ENCODE results near the gene CCDC88B. TPM values are rescaled to one million over a fixed set of nuclear protein-coding genes. Genes with fewer than 3 reads are reported as not detected.

The CCDC88B gene
- total and polyA plus RNA-seq, 2 of the 8 experiments (the other 6 are each of a cell fraction or from before 2014, with no cell fraction given), result 5.9 to 12.5 TPM

DNA sequence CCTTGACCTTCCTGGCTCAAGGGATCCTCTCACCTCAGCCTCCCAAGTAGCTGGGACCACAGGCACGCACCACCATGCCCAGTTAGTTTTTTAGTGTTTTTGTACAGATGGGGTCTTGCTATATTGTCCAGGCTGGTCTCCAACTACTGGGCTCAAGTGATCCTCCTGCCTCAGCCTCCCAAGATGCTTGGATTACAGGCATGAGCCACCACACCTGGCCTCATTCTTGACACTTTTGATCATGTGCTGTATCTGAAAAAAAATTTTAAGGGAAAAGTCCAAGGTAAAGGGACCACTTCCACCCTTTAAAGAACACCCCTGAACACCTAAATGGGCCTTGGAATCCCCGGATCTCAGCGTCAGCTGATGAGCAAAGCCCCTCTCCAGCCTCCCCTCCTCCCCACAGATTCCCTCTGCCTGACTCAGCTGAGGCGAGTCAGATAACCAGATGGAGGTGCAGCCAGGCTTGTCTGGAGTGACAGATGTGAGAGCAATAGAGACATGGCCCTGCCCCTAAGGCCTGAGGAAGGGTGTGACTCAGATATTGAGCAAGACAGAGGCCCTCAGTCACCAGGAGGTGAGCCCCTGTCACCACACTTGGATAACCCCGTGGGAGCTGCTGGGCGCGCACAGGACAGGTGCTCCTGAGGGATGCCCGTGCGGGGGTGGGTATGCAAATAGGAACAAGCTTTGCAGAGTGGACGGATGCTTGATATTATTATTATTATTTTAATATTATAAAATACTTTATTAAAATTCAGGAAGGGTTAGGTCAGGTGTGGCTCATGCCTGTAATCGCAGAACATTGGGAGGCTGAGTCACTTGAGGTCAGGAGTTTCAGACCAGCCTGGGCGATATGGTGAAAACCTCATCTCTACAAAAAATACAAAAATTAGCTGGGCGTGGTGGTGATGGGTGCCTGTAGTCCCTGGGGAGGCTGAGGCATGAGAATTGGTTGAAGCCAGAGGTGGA, 5.0 kb upstream of the CCDC88B start (continued):
- TF ChIP-seq RNF2 (IDR thresholded peaks at IDR 0.05; ENCODE audit: borderline replicate concordance, low read depth, low read length, missing control alignments, poor library complexity, severe bottlenecking), result no peak

All from H1 (cell line).